G401.6 (cell line): ENCODE data around the gene SPPL2B.
"Not testable (repeated sequence)": the region's sequence is repeated elsewhere in the genome, so short reads cannot be mapped to it uniquely, and the experiment has no call there.

ENCODE experiments used
- FAIRE-seq: peaks from 2 replicates; lab custom pipeline; 2012; peaks lifted over from hg19 to GRCh38; lab: Jason Lieb, UNC

SPPL2B gene

GRCh38 chr19:2382530-2383222, 54.2 kb downstream of the SPPL2B start:
- FAIRE-seq: no peak

- FAIRE-seq: no peak
These were observed 56.7 kb downstream of the SPPL2B start for GRCh38 chr19:2385053-2385721.

DNA sequence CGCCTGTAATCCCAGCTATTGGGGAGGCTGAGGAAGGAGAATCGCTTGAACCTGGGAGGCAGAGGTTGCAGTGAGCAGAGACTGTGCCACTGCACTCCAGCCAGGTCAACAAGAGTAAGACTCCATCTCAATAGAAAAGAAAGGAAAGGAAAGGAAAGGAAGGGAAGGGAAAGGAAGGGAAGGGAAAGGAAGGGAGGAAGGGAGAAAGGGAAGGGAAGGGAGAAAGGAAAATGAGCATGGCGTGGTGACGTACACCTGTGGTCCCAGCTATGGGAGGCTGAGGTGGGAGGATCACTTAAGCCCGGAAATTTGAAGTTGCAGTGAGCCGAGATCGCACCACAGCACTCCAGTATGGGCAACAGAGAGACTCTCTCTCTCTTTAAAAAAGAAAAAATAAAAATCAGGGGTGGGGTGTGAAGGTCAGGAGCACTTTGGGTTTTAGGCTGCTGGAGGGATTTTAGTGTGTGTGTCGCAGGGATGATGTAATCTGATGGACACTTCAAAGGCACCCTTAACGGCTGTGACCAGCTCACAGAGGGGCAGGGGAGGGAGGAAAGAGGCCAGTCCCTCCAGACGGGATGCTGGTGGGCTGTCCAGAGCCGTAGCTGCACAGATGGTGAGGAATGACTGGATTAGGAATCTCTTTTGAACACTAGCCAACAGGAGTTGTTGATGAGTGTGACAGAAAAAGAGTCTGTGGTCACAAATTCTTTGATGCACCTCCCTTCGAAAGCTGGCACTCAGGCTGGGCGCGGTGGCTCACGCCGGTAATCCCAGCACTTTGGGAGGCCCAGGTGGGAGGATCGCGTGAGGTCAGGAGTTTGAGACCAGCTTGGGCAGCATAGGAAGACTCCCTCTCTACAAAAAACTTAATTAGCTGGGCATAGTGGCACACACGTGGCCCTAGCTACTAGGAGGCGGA, 59.1 kb downstream of the SPPL2B start:
- FAIRE-seq: no peak

GRCh38 chr19:2389594-2389993, 61.1 kb downstream of the SPPL2B start:
- FAIRE-seq: no peak

- FAIRE-seq: peak; percentile 91
These were observed 62.7 kb downstream of the SPPL2B start for GRCh38 chr19:2391118-2391725.

DNA sequence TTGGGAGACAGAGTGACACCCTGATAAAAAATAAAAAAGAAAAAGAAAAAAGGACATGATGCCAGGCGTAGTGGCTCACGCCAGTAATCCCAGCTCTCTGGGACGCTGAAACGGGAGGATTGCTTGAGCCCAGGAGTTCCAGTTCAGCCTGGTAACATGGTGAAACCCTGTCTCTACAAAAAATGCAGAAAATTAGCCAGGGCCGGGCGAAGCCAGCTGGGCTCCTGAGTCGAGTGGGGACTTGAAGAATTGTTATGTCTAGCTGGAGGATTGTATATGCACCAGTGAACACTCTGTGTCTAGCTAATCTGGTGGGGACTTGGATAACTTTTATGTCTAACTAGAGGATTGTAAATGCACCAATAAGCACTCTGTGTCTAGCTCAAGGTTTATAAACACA, 63.9 kb downstream of the SPPL2B start:
- no peak for FAIRE-seq

DNA sequence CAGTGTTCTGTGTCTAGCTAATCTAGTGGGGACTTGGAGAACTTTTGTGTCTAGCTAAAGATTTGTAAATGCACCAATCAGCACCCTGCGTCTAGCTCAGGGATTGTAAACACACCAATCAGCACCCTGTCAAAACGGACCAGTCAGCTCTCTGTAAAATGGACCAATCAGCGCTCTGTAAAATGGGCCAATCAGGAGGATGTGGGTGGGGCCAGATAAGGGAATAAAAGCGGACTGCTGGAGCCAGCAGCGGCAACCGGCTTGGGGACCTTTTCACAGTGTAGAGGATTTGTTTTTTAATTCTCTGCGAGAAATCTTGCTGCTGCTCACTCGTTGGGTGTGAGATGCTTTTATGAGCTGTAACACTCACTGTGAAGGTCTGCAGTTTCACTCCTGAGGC, 64.4 kb downstream of the SPPL2B start:
- FAIRE-seq: not testable (repeated sequence)

DNA sequence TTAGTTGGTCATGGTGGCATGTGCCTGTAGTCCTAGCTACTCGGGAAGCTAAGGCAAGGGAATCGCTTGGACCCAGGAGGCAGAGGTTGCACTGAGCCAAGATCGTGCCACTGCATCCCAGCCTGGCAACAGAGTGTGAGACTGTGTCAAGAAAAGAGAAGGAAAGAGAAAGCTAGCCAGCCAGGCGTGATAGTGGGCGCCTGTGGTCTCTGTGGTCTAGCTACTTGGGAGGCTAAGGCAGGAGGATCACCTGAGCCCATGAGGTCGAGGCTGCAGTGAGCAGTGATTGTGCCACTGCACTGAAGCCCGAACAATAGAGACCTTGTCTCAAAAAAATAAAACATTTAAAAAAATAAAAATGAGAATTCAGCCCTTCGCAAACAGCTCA, 65.6 kb downstream of the SPPL2B start:
- no peak for FAIRE-seq

DNA sequence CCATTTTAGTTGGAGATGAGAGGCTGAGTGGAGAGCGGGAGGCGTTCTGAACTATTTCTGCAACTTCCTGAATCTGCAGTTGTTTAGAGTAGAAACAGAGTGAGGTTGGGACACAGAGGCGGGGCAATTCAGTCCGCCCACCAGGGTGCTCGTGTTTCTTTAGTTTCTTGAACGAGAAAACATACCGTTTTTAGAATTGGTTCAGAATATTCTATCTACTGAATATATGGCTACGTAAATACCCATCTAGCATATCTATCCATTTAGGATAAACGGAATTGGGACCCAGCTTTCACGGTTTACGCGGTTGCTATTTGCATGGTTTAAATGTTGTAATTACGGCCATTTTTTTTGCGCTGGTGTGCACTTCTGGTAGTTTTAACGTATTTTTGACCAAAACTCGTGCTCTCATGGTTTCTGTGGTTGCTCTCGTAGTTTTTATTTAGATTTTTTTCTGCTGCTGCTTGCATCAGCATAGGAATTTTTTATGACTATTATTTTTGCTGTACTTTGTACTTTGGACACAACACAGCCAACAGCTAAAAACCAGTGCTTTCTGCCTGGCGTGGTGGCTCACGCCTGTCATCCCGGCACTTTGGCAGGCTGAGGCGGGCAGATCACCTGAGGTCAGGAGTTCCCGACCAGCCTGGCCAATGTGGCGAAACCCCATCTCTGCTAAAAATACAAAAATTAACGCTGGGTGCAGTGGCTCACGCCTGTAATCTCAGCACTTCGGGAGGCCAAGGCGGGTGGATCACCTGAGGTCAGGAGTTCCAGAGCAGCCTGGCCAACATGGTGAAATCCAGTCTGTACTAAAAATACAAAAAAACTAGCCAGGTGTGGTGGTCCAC, 66.2 kb downstream of the SPPL2B start:
- no peak for FAIRE-seq

DNA sequence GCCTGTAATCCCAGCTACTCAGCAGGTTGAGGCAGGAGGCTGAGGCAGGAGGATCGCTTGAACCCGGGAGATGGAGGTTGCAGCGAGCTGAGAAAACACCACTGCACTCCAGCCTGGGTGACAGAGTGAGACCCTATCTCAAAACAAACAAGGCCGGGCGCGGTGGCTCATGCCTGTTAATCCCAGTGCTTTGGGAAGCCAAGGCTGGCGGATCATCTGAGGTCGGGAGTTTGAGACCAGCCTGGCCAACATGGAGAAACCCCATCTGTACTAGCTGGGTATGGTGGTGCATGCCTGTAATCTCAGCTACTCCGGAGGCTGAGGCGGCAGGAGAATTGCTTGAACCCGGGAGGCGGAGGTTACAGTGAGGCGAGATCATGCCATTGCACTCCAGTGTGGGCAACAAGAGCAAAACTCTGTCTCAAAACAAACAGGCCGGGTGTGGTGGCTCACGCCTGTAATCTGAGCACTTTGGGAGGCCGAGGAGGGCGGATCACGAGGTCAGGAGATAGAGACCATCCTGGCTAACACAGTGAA, 66.9 kb downstream of the SPPL2B start:
- not testable (repeated sequence) for FAIRE-seq

DNA sequence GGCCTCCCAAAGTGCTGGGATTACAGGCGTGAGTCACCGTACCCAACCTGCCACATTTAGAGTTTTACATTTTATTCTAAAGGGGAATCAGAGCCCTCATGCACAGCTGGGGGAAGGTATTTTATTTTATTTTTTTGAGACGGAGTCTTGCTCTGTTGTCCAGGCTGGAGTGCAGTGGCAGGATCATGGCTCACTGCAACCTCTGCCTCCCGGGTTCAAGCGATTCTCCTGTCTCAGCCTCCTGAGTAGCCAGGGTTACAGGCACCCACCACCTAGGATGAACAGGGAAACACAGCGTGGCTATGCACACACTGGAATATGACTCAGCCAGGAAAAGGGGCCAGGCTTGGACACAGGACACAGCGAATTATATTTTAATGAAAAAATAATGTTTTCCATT, 68.7 kb downstream of the SPPL2B start:
- not testable (repeated sequence) for FAIRE-seq

DNA sequence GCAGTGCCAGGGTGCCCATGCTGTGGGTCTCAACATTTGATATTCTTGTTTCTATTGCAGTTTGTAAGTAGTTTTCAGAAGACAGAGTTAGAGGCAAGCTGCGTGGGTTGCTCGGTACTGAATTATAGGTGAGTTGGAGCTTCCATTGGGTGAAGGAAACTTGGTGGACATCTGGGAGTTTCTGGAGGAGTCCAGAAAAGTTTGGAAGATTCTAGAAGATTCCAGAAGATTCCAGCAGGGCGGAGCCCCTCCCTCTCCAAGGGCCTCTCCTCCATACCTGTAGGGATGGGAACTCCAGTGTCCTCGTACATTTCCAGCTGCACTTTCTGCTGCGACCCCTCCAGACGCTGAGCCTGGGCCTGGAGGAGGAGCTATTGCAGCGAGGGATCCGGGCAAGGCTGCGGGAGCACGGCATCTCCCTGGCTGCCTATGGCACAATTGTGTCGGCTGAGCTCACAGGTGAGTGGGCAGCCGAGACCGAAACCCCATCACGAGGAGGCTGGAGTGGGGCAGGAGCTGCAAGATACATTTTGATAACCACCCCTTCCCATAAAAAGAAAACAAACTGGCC, 70.3 kb downstream of the SPPL2B start:
- no peak for FAIRE-seq

GRCh38 chr19:2399582-2399981, 71.1 kb downstream of the SPPL2B start:
- FAIRE-seq: no peak
